Measurements from ENCODE around the gene IFT57. TPM values are rescaled to one million over a fixed set of nuclear protein-coding genes. Genes with fewer than 3 reads are reported as not detected.
"Not testable (repeated sequence)": the region's sequence is repeated elsewhere in the genome, so short reads cannot be mapped to it uniquely, and the experiment has no call there.

Gene IFT57
- total and polyA plus RNA-seq, 4 donors: 54.3 to 78.9 (median 70.0) TPM

DNA sequence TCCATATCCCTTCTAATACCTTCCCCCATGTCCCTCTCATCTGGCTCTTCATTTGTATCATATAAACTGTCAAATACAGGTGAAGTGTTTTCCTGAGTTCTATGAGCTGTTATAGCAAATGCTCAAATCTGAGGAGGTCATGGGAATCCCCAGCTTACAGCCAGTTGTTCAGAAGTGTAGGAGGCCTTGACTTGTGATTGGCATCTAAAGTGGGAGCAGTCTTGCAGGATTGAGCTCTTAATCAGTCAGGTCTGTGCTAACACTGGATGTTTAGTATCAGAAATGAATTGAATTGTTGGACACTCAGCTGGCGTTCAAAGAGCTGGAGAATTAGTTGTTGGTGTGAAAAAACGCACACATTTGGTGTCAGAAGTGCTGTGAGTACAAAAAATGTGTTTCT lies 65.0 kb downstream of the IFT57 start:
- 86% methylated on average over 1 of the region's 2 CpGs for WGBS (ENCODE audit: insufficient coverage)
- no peaks in the 10 kb centered on the region for H3K27me3 ChIP-seq (ENCODE audit: control insufficient read depth, insufficient read depth, low read length)
- H3K36me3 ChIP-seq (ENCODE audit: control insufficient read depth, insufficient read depth, low read length): no peaks in the 10 kb centered on the region
- no peak for DNase-seq (ENCODE audit: low read depth in 4 of 6, low spot score in 6 of 6)
- no peaks in the 10 kb centered on the region for H3K9me3 ChIP-seq (ENCODE audit: control insufficient read depth, insufficient read depth, low read length)
- no peak overlapping the region for H3K27ac ChIP-seq (ENCODE audit: low read depth, low read length)
- no peak overlapping the region for H3K4me3 ChIP-seq (ENCODE audit: low read depth, low read length)
- no peaks in the 10 kb centered on the region for H3K4me1 ChIP-seq (ENCODE audit: control insufficient read depth, insufficient read depth, low read length)

DNA sequence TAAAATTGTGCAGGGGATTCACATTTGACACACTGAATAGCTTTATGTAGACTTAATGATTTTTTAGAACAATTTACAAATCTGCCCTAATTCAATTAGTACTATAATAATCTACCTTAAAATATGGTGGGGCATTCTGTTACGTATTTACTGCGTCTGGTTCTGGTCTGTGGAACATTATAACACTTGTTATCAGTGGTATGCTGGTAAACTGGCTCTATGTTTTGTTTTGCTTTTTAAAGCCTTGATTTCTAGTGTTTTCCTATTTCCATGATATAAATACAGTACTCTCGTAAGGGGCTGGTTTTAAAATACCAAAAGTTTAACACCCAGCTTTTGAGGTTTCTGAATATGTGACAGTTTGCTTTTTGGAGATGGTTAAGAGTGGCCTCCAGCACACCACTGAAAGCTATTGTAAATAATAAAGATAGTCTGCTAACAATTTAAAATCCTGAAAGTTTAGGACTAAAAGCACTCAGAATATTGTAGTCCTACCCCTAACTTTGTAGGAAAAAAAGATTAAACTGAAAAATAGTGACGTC lies 65.8 kb downstream of the IFT57 start:
- H3K27me3 ChIP-seq (ENCODE audit: control insufficient read depth, insufficient read depth, low read length): no peaks in the 10 kb centered on the region
- no peaks in the 10 kb centered on the region for H3K4me1 ChIP-seq (ENCODE audit: control insufficient read depth, insufficient read depth, low read length)
- WGBS (ENCODE audit: insufficient coverage): no CpG with 5 or more reads among the region's 4 CpGs
- H3K27ac ChIP-seq (ENCODE audit: low read depth, low read length): no peak overlapping the region
- no peak overlapping the region for H3K4me3 ChIP-seq (ENCODE audit: low read depth, low read length)
- no peak for DNase-seq (ENCODE audit: low read depth in 4 of 6, low spot score in 6 of 6)
- no peaks in the 10 kb centered on the region for H3K36me3 ChIP-seq (ENCODE audit: control insufficient read depth, insufficient read depth, low read length)
- H3K9me3 ChIP-seq (ENCODE audit: control insufficient read depth, insufficient read depth, low read length): no peaks in the 10 kb centered on the region

DNA sequence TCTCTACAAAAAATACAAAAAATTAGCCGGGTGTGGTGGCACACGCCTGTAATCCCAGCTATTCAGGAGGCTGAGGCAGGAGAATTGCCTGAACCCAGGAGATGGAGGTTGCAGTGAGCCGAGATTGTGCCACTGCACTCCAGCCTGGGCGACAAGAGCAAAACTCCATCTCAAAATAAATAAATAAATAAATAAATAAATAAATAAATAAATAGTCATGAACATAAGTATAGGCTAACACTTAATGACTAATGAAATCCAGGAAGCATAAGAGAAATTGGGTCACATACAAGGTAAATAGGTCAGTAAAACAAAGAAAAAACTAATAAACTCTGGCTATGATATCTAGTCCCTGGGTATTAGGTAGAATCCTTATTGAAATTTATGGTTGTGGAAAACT lies 66.6 kb downstream of the IFT57 start:
- 100% methylated on average over 2 of the region's 4 CpGs for WGBS (ENCODE audit: insufficient coverage)
- H3K27me3 ChIP-seq (ENCODE audit: control insufficient read depth, insufficient read depth, low read length); H3K9me3 ChIP-seq (ENCODE audit: control insufficient read depth, insufficient read depth, low read length); H3K36me3 ChIP-seq (ENCODE audit: control insufficient read depth, insufficient read depth, low read length); H3K4me1 ChIP-seq (ENCODE audit: control insufficient read depth, insufficient read depth, low read length); DNase-seq (ENCODE audit: low read depth in 4 of 6, low spot score in 6 of 6); H3K4me3 ChIP-seq (ENCODE audit: low read depth, low read length); H3K27ac ChIP-seq (ENCODE audit: low read depth, low read length): not testable (repeated sequence)

DNA sequence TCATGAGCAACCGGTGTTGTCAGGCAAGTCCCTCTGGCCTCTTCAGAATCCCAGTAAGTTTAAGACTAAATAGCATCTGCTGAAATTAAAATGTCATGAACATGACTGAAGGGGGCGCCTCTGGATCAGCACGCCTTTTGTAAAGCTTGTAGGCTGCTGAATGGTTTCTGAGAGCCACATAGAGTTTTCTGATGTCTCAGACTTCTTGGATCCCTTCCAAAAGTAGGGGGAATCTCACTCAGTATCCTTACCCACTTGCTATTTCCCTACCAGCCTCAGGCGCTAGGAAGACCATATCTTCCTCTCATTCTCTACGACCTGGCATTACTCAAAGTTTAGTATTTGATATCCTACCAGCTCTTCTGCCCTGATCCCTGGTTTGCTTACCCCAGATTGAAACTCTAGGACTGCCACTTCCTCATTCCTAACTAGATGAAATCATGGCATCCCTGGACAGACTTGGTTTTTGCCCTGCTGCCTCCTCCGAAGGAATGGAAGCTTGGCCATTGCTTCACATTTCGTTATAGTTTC lies 68.7 kb downstream of the IFT57 start:
- no peaks in the 10 kb centered on the region for H3K9me3 ChIP-seq (ENCODE audit: control insufficient read depth, insufficient read depth, low read length)

DNA sequence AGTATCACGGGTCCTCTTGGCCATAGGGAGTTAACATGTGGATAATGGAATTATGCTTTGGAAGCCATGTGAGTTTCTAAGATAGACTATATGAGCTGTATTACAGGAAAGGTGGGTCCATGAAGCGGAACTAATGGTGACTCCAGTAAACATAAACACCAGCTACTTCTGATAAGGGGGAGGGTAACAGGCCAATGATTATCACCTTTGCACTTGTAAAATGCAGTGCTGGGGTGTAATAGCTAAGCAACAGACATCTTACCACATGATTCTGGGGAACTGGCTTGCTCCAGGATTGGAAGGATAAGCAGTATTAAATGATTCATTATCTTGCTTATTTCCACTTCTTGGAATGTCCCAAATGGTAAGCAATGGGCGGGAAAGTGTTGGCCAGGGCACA lies 70.0 kb downstream of the IFT57 start:
- Histone ChIP-seq H3K9me3 (ENCODE audit: control insufficient read depth, insufficient read depth, low read length) (no peaks in the 10 kb centered on the region), H3K27me3 (ENCODE audit: control insufficient read depth, insufficient read depth, low read length) (no peaks in the 10 kb centered on the region), H3K4me1 (ENCODE audit: control insufficient read depth, insufficient read depth, low read length) (no peaks in the 10 kb centered on the region), H3K27ac (ENCODE audit: low read depth, low read length) (no peak overlapping the region), H3K4me3 (ENCODE audit: low read depth, low read length) (no peak overlapping the region), H3K36me3 (ENCODE audit: control insufficient read depth, insufficient read depth, low read length) (no peaks in the 10 kb centered on the region)
- 86% methylated on average over 1 of the region's 3 CpGs for WGBS (ENCODE audit: insufficient coverage)
- no peak for DNase-seq (ENCODE audit: low read depth in 4 of 6, low spot score in 6 of 6)

More for the DNA sequence above, 68.7 kb downstream of the IFT57 start:
- Histone ChIP-seq H3K27me3 (ENCODE audit: control insufficient read depth, insufficient read depth, low read length) (no peaks in the 10 kb centered on the region), H3K36me3 (ENCODE audit: control insufficient read depth, insufficient read depth, low read length) (no peaks in the 10 kb centered on the region), H3K4me3 (ENCODE audit: low read depth, low read length) (no peak overlapping the region), H3K4me1 (ENCODE audit: control insufficient read depth, insufficient read depth, low read length) (no peaks in the 10 kb centered on the region), H3K27ac (ENCODE audit: low read depth, low read length) (no peak overlapping the region)
- 91% methylated on average over 4 of the region's 7 CpGs for WGBS (ENCODE audit: insufficient coverage)
- peak in 2 of 6 donors; percentile 26 to 48 for DNase-seq (ENCODE audit: low read depth in 4 of 6, low spot score in 6 of 6)

DNA sequence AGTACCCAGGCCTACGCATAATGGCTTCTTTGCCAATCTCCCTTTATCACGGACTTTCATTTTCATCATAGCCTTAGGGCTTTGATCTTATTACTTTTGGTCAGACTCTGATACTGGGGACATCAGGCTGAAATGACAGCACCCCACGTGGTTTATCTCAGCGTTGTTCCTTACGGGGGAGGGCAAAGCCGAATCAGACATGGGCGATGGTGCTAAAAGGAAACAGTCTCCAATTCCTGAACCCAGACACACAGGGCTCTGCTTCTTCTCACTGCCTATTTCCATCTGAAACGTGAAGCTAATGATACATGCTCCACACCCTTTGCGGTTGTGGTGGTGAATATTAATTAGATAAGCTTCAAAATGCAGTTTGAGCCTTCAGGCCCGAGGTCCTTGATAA lies 72.0 kb downstream of the IFT57 start:
- no peaks in the 10 kb centered on the region for H3K36me3 ChIP-seq (ENCODE audit: control insufficient read depth, insufficient read depth, low read length)
- no peaks in the 10 kb centered on the region for H3K9me3 ChIP-seq (ENCODE audit: control insufficient read depth, insufficient read depth, low read length)
- no peaks in the 10 kb centered on the region for H3K27me3 ChIP-seq (ENCODE audit: control insufficient read depth, insufficient read depth, low read length)
- H3K4me3 ChIP-seq (ENCODE audit: low read depth, low read length): no peak overlapping the region
- peak in 1 of 6 donors; percentile 28 for DNase-seq (ENCODE audit: low read depth in 4 of 6, low spot score in 6 of 6)
- H3K4me1 ChIP-seq (ENCODE audit: control insufficient read depth, insufficient read depth, low read length): no peaks in the 10 kb centered on the region
- 38% methylated on average over 3 of the region's 10 CpGs for WGBS (ENCODE audit: insufficient coverage)
- no peak overlapping the region for H3K27ac ChIP-seq (ENCODE audit: low read depth, low read length)

DNA sequence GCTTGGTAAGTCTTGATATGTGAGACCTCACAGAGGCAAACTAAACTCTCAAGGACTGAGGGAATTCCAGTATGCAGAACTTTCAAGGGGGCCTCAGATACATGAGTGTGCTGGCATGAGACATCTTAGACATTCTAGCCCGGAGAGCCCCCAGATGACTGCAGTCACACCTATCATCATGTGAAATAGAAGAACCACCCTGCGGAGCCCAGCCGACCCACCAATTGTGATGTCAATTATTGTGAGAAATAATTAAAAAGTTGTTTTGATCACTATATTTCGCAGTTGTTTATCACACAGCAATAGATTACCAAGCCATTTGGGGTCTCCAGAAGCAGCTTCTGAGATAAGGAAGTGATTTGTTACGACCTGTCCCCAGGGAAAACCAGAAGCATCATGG lies 76.1 kb downstream of the IFT57 start:
- WGBS (ENCODE audit: insufficient coverage): 100% methylated on average over 1 of the region's 5 CpGs
- no peak overlapping the region for H3K4me3 ChIP-seq (ENCODE audit: low read depth, low read length)
- no peak for DNase-seq (ENCODE audit: low read depth in 4 of 6, low spot score in 6 of 6)
- no peaks in the 10 kb centered on the region for H3K4me1 ChIP-seq (ENCODE audit: control insufficient read depth, insufficient read depth, low read length)
- H3K27ac ChIP-seq (ENCODE audit: low read depth, low read length): no peak overlapping the region
- no peaks in the 10 kb centered on the region for H3K27me3 ChIP-seq (ENCODE audit: control insufficient read depth, insufficient read depth, low read length)
- H3K36me3 ChIP-seq (ENCODE audit: control insufficient read depth, insufficient read depth, low read length): no peaks in the 10 kb centered on the region
- H3K9me3 ChIP-seq (ENCODE audit: control insufficient read depth, insufficient read depth, low read length): no peaks in the 10 kb centered on the region

DNA sequence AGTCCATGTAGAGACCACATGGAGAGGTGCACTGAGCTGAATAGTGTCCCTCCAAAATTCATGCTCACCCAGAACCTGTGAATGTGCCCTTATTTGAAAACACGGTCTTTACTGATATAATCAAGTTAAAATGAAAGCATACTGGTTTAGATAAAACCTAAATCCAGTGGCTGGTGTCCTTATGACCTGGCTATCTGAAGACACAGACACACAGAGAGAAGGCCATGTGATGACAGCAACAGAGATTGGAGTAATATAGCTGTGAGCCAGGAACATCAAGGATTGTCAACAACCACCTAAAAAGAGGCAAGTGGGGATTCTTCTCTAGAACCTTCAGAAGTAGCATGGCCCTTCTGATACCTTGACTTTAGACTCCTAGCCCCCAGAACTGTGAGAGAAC lies 76.6 kb downstream of the IFT57 start:
- Histone ChIP-seq H3K9me3 (ENCODE audit: control insufficient read depth, insufficient read depth, low read length) (no peaks in the 10 kb centered on the region), H3K27ac (ENCODE audit: low read depth, low read length) (no peak overlapping the region), H3K36me3 (ENCODE audit: control insufficient read depth, insufficient read depth, low read length) (no peaks in the 10 kb centered on the region), H3K4me1 (ENCODE audit: control insufficient read depth, insufficient read depth, low read length) (no peaks in the 10 kb centered on the region), H3K4me3 (ENCODE audit: low read depth, low read length) (no peak overlapping the region), H3K27me3 (ENCODE audit: control insufficient read depth, insufficient read depth, low read length) (no peaks in the 10 kb centered on the region)
- no CpG with 5 or more reads among the region's 1 CpG for WGBS (ENCODE audit: insufficient coverage)
- DNase-seq (ENCODE audit: low read depth in 4 of 6, low spot score in 6 of 6): no peak

DNA sequence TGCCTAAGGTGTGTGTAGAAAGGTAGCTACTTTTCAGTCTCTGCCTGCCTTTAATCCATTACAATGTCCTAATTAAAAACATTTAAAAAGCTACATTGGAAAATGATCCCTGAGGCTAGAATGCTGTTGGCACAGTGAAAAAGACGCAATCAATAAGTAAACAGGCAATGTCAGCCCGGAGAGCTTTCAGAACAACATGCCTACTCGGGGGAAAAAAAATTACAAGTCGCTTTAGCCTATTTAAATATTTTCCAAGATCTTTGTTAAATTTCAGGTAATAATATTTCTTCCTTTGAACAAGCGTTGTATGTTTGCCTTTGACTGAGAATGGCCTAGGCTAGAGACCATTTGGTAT lies 84.8 kb downstream of the IFT57 start:
- no peak overlapping the region for H3K27ac ChIP-seq (ENCODE audit: low read depth, low read length)
- H3K36me3 ChIP-seq (ENCODE audit: control insufficient read depth, insufficient read depth, low read length): no peaks in the 10 kb centered on the region
- H3K27me3 ChIP-seq (ENCODE audit: control insufficient read depth, insufficient read depth, low read length): no peaks in the 10 kb centered on the region
- no peak overlapping the region for H3K4me3 ChIP-seq (ENCODE audit: low read depth, low read length)
- WGBS (ENCODE audit: insufficient coverage): no CpG with 5 or more reads among the region's 5 CpGs
- H3K9me3 ChIP-seq (ENCODE audit: control insufficient read depth, insufficient read depth, low read length): no peaks in the 10 kb centered on the region
- DNase-seq (ENCODE audit: low read depth in 4 of 6, low spot score in 6 of 6): no peak
- H3K4me1 ChIP-seq (ENCODE audit: control insufficient read depth, insufficient read depth, low read length): no peaks in the 10 kb centered on the region

DNA sequence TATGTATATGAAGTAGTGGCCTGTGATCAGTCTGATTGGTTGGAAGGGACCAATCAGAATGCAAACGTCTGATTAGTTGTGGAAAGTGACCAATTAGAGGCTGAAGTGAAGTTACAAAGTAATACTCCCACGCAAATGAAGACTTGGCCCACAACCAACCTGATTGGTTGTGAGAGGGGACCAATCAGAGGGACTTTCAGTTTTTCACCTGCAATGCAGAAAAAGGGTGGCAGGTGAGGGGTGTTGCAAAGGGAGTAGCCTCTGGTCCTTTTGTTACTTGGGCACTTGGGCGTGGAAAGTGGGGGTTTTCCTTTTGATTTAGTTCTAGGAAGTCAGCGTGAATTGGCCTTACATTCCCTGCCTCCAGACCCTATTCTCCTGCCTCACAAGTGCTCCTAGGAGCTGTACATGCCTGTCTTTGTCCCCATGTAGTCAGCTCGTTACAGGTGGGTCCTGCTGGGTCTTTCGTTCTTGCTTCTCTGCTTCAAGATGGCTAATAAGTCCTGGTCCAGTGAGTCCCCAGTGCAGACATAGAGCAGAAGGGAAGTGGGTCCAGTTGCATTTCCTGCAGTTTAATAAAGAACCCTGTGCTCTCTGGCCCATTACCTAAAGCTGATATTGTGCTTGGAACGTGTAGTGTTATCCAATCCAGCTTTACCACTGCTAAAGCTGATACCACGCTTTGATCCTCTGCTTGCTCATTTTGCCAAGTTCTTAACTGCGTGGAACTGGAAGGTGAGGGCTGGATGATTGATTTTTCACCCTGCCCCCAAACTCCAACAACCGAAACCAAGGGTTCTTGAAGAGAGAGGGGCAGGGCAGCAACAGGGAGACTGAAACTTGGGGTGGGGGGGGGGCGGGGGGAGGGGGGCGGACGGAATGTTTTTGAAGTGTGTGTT lies 85.4 kb downstream of the IFT57 start:
- Histone ChIP-seq H3K27ac (ENCODE audit: low read depth, low read length) (no peak overlapping the region), H3K4me3 (ENCODE audit: low read depth, low read length) (no peak overlapping the region), H3K36me3 (ENCODE audit: control insufficient read depth, insufficient read depth, low read length) (no peaks in the 10 kb centered on the region), H3K4me1 (ENCODE audit: control insufficient read depth, insufficient read depth, low read length) (no peaks in the 10 kb centered on the region), H3K9me3 (ENCODE audit: control insufficient read depth, insufficient read depth, low read length) (no peaks in the 10 kb centered on the region), H3K27me3 (ENCODE audit: control insufficient read depth, insufficient read depth, low read length) (no peaks in the 10 kb centered on the region)
- no peak for DNase-seq (ENCODE audit: low read depth in 4 of 6, low spot score in 6 of 6)
- WGBS (ENCODE audit: insufficient coverage): 100% methylated on average over 5 of the region's 13 CpGs

Data from spinal cord (tissue), 10 donors.